ENCODE data around the gene KCNC2.

The KCNC2 gene

GRCh38 chr12:75047885-75048525 is 161.6 kb downstream of the KCNC2 start:
- no peak for DNase-seq

DNA sequence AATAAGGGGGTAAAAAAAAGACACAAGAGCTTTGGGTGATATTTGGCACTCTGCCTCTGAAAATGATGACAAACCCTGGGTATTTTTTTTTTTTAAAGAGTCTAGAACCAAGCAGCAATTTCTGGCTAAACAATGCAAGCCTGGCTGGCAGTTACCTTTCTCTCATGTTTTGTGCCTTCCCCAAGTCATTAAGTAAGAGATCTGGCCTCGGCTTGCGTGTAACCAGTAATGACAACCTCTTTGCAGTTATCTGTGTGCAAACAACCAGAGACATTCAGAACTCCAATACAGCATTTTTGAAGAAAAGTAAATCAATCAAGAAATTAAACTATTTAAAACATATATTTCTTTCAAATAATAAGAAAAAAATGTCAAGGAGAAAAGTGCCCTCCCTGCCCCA is 167.5 kb downstream of the KCNC2 start:
- DNase-seq, result no peak

- no peak for DNase-seq
Measured at GRCh38 chr12:75041472-75041871, 168.2 kb downstream of the KCNC2 start.

DNA sequence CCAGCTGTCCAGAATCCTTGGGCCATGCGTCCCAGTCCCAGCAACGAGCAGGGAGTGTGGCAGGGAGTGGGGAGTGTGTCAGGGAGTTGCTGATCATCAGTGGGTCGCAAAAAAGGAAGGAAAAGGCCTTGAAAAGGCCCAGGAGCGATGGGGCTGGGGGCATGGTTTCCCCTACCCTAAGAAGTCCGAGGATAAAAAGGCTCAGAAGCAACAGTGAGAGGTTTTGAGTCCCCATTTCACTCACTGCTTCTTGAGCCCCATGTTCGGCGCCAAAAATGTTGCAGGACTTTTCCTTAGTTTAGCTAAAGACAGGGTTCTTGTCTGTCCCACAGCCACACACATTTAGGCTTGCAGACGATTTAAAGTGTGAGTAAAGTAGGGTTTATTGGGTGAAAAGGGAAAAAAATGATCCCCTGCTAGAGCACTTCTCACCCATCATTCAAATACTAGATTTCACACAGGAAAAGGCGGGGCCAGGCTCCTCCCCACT is 189.5 kb downstream of the KCNC2 start:
- no peak for DNase-seq

- DNase-seq, result no peak
Measured at GRCh38 chr12:75011120-75011519, 198.5 kb downstream of the KCNC2 start.

DNA sequence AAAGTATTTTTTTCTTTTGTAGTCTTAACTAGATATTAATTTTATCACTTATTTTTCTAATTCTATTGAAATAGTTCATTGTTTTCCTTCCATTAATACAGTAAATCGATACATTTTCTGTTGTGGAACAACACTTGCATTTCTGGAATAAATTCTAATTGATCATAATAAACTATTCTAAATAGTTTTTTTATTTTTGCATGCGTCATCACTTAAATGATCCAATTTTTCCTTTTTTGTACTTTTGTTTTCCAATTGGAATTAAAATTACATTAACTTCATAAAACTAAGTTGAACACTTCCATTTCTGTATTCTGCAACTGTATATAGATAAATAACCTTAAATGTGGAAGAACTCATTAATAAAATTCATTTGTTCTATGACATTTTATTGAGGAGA is 202.5 kb downstream of the KCNC2 start:
- DNase-seq, result no peak

GRCh38 chr12:75000120-75000519 is 209.5 kb downstream of the KCNC2 start:
- no peak for DNase-seq

- no peak for DNase-seq
Measured at GRCh38 chr12:74999474-74999873, 210.2 kb downstream of the KCNC2 start.
